ENCODE measurements around the gene PNMA8A.

- TF ChIP-seq TAF1 (IDR thresholded peaks at IDR 0.05; ENCODE audit: low read depth, low read length) (no peak), POLR2A (IDR thresholded peaks at IDR 0.05; ENCODE audit: low read depth, low read length) (no peak), POLR2AphosphoS5 (IDR thresholded peaks at IDR 0.05; ENCODE audit: low read depth, low read length) (no peak), SPI1 (IDR thresholded peaks at IDR 0.05; ENCODE audit: low read depth, low read length) (no peak), PAX5 (IDR thresholded peaks at IDR 0.05; ENCODE audit: insufficient read depth, low read length, severe bottlenecking) (no peak), POU2F2 (IDR thresholded peaks at IDR 0.05; ENCODE audit: low read depth, low read length) (no peak)
Observed at GRCh38 chr19:46460981-46461380, 10.4 kb downstream of the PNMA8A start.

All from GM12891 (cell line).